PC-9 (cell line): Measurements from ENCODE around the gene IL6R.
A peak's percentile ranks its signal among the peaks of the same experiment; 100 is the strongest.

Experiments
- EZH2 ChIP-seq: fragments of 200-600 bp; sonication (generic); IDR thresholded peaks from 2 replicates; pipeline ENCODE4 v1.8.0; 2017; ENCODE audit warnings: antibody characterized with exemption, low read depth
- TF ChIP-seq, protein P1 (sequence below): fragments of 200-600 bp; sonication (generic); conservative IDR thresholded peaks from 2 replicates; pipeline ENCODE4 v1.6.1; 2017; ENCODE audit warnings: mixed run types, antibody characterized with exemption, mild to moderate bottlenecking, moderate library complexity

DNA sequence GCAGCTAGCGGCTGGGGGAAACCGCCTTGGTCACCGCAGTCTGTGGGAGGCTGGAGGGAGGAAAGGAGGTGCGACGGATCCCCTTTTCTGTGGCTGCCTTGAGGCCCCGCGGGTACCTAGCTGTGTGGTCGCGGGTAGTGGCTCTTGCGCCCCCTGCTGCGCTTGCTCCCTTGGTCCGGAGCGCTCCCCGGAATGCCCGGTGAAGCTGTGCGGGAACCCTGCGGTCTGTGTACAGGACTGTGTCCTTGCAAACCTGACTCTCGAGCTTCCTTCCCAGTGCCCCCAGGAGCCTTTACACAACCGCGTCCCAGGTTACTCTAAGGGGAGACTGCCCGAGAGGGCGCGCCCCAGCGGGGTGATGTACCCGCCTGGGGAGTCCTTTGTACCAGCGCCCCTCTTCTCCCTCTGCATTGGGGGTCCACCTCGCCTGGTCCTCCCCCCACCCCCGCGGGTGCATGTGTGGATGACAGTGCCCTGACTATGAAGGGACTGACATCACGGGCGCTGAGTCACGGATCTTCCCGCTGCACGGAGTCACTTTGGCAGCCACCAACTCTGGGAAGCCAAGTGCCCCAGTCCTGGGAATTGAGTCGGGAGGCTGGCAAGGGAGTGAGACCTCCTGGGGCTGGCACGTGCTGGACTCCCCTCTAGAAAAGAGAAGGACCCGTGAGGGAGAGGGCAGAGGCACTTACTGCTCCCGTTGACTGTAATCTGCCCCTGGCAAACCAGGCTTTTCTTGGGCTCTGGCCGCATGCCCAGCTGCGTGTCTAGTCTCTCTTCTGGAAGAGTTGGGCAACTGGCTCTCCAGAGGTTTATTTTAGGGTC is 816 bp downstream of the IL6R start:
- TF ChIP-seq, protein P1, sequence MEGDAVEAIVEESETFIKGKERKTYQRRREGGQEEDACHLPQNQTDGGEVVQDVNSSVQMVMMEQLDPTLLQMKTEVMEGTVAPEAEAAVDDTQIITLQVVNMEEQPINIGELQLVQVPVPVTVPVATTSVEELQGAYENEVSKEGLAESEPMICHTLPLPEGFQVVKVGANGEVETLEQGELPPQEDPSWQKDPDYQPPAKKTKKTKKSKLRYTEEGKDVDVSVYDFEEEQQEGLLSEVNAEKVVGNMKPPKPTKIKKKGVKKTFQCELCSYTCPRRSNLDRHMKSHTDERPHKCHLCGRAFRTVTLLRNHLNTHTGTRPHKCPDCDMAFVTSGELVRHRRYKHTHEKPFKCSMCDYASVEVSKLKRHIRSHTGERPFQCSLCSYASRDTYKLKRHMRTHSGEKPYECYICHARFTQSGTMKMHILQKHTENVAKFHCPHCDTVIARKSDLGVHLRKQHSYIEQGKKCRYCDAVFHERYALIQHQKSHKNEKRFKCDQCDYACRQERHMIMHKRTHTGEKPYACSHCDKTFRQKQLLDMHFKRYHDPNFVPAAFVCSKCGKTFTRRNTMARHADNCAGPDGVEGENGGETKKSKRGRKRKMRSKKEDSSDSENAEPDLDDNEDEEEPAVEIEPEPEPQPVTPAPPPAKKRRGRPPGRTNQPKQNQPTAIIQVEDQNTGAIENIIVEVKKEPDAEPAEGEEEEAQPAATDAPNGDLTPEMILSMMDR, result peak; percentile 47; the same call in 1 of the 2 replicates
- no peak for TF ChIP-seq EZH2
